AG04449 (cell line): Measurements from ENCODE around the gene MME.

Experiments used
- CTCF ChIA-PET: fragments of 350-600 bp; formaldehyde crosslinking; extraction: SDS; loops from one replicate; lab custom pipeline; 2021; ENCODE audit warnings: antibody characterized with exemption; lab: Yijun Ruan, JAX
- POLR2A ChIA-PET: fragments of 400-600, 350-600 bp; formaldehyde crosslinking; extraction: SDS; loops from one replicate; lab custom pipeline; 2020; ENCODE audit warnings: antibody characterized with exemption, inconsistent platforms; lab: Yijun Ruan, JAX
- DNase-seq: peaks from one replicate; pipeline ENCODE4 v3.0.0-alpha.2; 2010; ENCODE audit warnings: low read depth, low spot score
- H3K4me3 ChIP-seq: 2 replicates; pipeline ENCODE4 v1.5.1; 2011; ENCODE audit warnings: low read depth, mild to moderate bottlenecking, control low read depth, low read length
- CTCF ChIP-seq: IDR thresholded peaks from one replicate; pipeline ENCODE4 v1.5.1; 2011; ENCODE audit warnings: mild to moderate bottlenecking, moderate library complexity, low read length, control low read depth, inconsistent platforms; ENCODE audit not compliant: insufficient read depth; ENCODE audit errors: missing control alignments

MME gene

GRCh38 chr3:155078711-155079467 lies 1.2 kb upstream of the MME start:
- peak overlapping the region; percentile 77 for H3K4me3 ChIP-seq
- ChIA-PET CTCF (interaction anchor here (0.8 to 1.7 kb wide), 5 partner anchors 8 to 149 kb away, joined by 3 to 6 read pairs (median 3); no protein-coding TSS in a partner anchor), POLR2A (interaction anchor here (0.6 to 1.0 kb wide), 2 partner anchors 8 to 65 kb away, joined by 3 read pairs; no protein-coding TSS in a partner anchor)
- TF ChIP-seq CTCF: no peak
- no peak for DNase-seq

GRCh38 chr3:155079468-155079745 lies 712 bp upstream of the MME start:
- ChIA-PET CTCF (interaction anchor here (1.2 to 1.6 kb wide), 4 partner anchors 9 to 174 kb away, joined by 3 to 5 read pairs (median 4); no protein-coding TSS in a partner anchor), POLR2A (interaction anchor here (0.6 to 1.0 kb wide), 2 partner anchors 8 to 65 kb away, joined by 3 read pairs; no protein-coding TSS in a partner anchor)
- H3K4me3 ChIP-seq: peak overlapping the region; percentile 77
- no peak for DNase-seq
- peak; percentile 33 for TF ChIP-seq CTCF

- no peak for DNase-seq
- no peak for TF ChIP-seq CTCF
- ChIA-PET POLR2A (interaction anchor here (0.7 kb wide), 1 partner anchor 136 kb away, joined by 4 read pairs; no protein-coding TSS in a partner anchor), CTCF (interaction anchor here (1.3 to 1.6 kb wide), 4 partner anchors 11 to 175 kb away, joined by 3 to 5 read pairs (median 4); no protein-coding TSS in a partner anchor)
- peak overlapping the region; percentile 77 for H3K4me3 ChIP-seq
Observed at GRCh38 chr3:155080692-155081091, 573 bp downstream of the MME start.

GRCh38 chr3:155083313-155083905 lies 3.3 kb downstream of the MME start:
- POLR2A ChIA-PET: no interaction called here

GRCh38 chr3:155084567-155084966 lies 4.4 kb downstream of the MME start:
- ChIA-PET CTCF (interaction anchor here (0.7 kb wide), 1 partner anchor 41 kb away, joined by 3 read pairs; no protein-coding TSS in a partner anchor), POLR2A (no interaction called here)

More at GRCh38 chr3:155083313-155083905, 3.3 kb downstream of the MME start:
- no peak for DNase-seq
- no peak for TF ChIP-seq CTCF
- H3K4me3 ChIP-seq: no peak overlapping the region
- CTCF ChIA-PET: no interaction called here

More at GRCh38 chr3:155084567-155084966, 4.4 kb downstream of the MME start:
- no peak overlapping the region for H3K4me3 ChIP-seq
- no peak for TF ChIP-seq CTCF
- DNase-seq: no peak
